ENCODE measurements around the gene UGT1A8. TPM values are rescaled to one million over a fixed set of nuclear protein-coding genes. Genes with fewer than 3 reads are reported as not detected.
"Not testable (repeated sequence)": the region's sequence is repeated elsewhere in the genome, so short reads cannot be mapped to it uniquely, and the experiment has no call there.

The UGT1A8 gene
- total RNA-seq, 1 experiment from 2014 or later = 0.17 TPM

GRCh38 chr2:233714121-233714520 lies 96.7 kb downstream of the UGT1A8 start:
- H3K4me1 ChIP-seq (replicated peaks; ENCODE audit: insufficient read depth) = peaks cover 29% of the 10 kb centered on the region
- ChIA-PET POLR2A (ENCODE audit: unreplicated experiment) (no interaction called here), CTCF (no interaction called here)
- H3K4me2 ChIP-seq = no peak overlapping the region
- no peaks in the 10 kb centered on the region for H3K9me3 ChIP-seq (ENCODE audit: insufficient read depth, low read depth)
- peaks cover 97% of the 10 kb centered on the region for H3K36me3 ChIP-seq (ENCODE audit: low read depth)
- no peaks in the 10 kb centered on the region for H3K27me3 ChIP-seq (ENCODE audit: insufficient read depth, low read depth)
- peaks cover 8% of the 10 kb centered on the region; the same call in 1 of the 2 replicates for H4K20me1 ChIP-seq (ENCODE audit: insufficient read depth)
- no peak overlapping the region for H2AFZ ChIP-seq
- H3F3A ChIP-seq (ENCODE audit: insufficient read depth, low read depth) = peaks cover 79% of the 10 kb centered on the region; the same call in 1 of the 2 replicates
- intact Hi-C loops (cut with micrococcal nuclease; ENCODE audit: unreplicated experiment) = no loop called here
- DNase-seq = no peak
- no TSS peak for BruUV-seq (replicated peaks)
- H3K27ac ChIP-seq = peak overlapping the region; percentile 13
- TF ChIP-seq CTCF (conservative IDR thresholded peaks at IDR 0.05) = no peak
- TF ChIP-seq EZH2 (IDR thresholded peaks at IDR 0.05; ENCODE audit: low read depth) = no peak
- H3K9me2 ChIP-seq (ENCODE audit: insufficient read depth) = no peaks in the 10 kb centered on the region
- no peak overlapping the region for H3K4me3 ChIP-seq
- H3K79me2 ChIP-seq (ENCODE audit: low read depth) = peaks cover 100% of the 10 kb centered on the region

- H3K79me2 ChIP-seq (ENCODE audit: low read depth) = peaks cover 93% of the 10 kb centered on the region
- peaks cover 87% of the 10 kb centered on the region for H3K36me3 ChIP-seq (ENCODE audit: low read depth)
- peaks cover 12% of the 10 kb centered on the region; the same call in 1 of the 2 replicates for H3K4me1 ChIP-seq (replicated peaks; ENCODE audit: insufficient read depth)
- ChIA-PET POLR2A (ENCODE audit: unreplicated experiment) (interaction anchor here (0.5 kb wide), 1 partner anchor 305 kb away, joined by 3 read pairs; no protein-coding TSS in a partner anchor), CTCF (no interaction called here)
- no peak within 1 kb of the TSS for H3K27ac ChIP-seq
- no peaks in the 10 kb centered on the region for H3K9me3 ChIP-seq (ENCODE audit: insufficient read depth, low read depth)
- intact Hi-C loops (cut with micrococcal nuclease; ENCODE audit: unreplicated experiment) = no loop called here
- H3K27me3 ChIP-seq (ENCODE audit: insufficient read depth, low read depth) = no peaks in the 10 kb centered on the region
- H3K4me2 ChIP-seq = no peak within 1 kb of the TSS
- BruUV-seq (replicated peaks) = no TSS peak
- H3K9me2 ChIP-seq (ENCODE audit: insufficient read depth) = no peaks in the 10 kb centered on the region
- no peak for DNase-seq
- peaks cover 88% of the 10 kb centered on the region for H3F3A ChIP-seq (ENCODE audit: insufficient read depth, low read depth)
- TF ChIP-seq EZH2 (IDR thresholded peaks at IDR 0.05; ENCODE audit: low read depth) (no peak), CTCF (conservative IDR thresholded peaks at IDR 0.05) (no peak)
- peaks cover 29% of the 10 kb centered on the region for H4K20me1 ChIP-seq (ENCODE audit: insufficient read depth)
- H3K4me3 ChIP-seq = no peak within 1 kb of the TSS
- no peak within 1 kb of the TSS for H2AFZ ChIP-seq
Observed at GRCh38 chr2:233718552-233718951, 101.1 kb downstream of the UGT1A8 start, which contains the start of gene UGT1A4. Gene UGT1A4 (plus strand): TSS chr2:233718736. CDS start chr2:233718821, 85 bp downstream.

GRCh38 chr2:233728723-233729301 lies 111.4 kb downstream of the UGT1A8 start, which contains the start of gene UGT1A3:
Gene UGT1A3 (plus strand): TSS chr2:233729042. CDS start chr2:233729127, 85 bp downstream.
- H3F3A ChIP-seq (ENCODE audit: insufficient read depth, low read depth) = peaks cover 29% of the 10 kb centered on the region
- H3K4me2 ChIP-seq = no peak within 1 kb of the TSS
- H3K4me3 ChIP-seq = no peak within 1 kb of the TSS
- BruUV-seq (replicated peaks) = no TSS peak
- no peaks in the 10 kb centered on the region for H3K9me2 ChIP-seq (ENCODE audit: insufficient read depth)
- H3K4me1 ChIP-seq (replicated peaks; ENCODE audit: insufficient read depth) = no peaks in the 10 kb centered on the region
- intact Hi-C loops (cut with micrococcal nuclease; ENCODE audit: unreplicated experiment) = no loop called here
- H3K27me3 ChIP-seq (ENCODE audit: insufficient read depth, low read depth) = no peaks in the 10 kb centered on the region
- no peaks in the 10 kb centered on the region for H3K9me3 ChIP-seq (ENCODE audit: insufficient read depth, low read depth)
- no peak within 1 kb of the TSS for H3K27ac ChIP-seq
- no peak within 1 kb of the TSS for H2AFZ ChIP-seq
- ChIA-PET CTCF (no interaction called here), POLR2A (ENCODE audit: unreplicated experiment) (interaction anchor here (1.2 kb wide), 1 partner anchor 11 kb away, joined by 7 read pairs; no protein-coding TSS in a partner anchor)
- H3K36me3 ChIP-seq (ENCODE audit: low read depth) = peaks cover 72% of the 10 kb centered on the region
- DNase-seq = peak in 1 of 2 experiments; percentile 22
- TF ChIP-seq EZH2 (IDR thresholded peaks at IDR 0.05; ENCODE audit: low read depth) = no peak
- TF ChIP-seq CTCF (conservative IDR thresholded peaks at IDR 0.05) = no peak
- peaks cover 50% of the 10 kb centered on the region for H4K20me1 ChIP-seq (ENCODE audit: insufficient read depth)
- H3K79me2 ChIP-seq (ENCODE audit: low read depth) = peaks cover 87% of the 10 kb centered on the region

- H3K27me3 ChIP-seq (ENCODE audit: insufficient read depth, low read depth); intact Hi-C loops (cut with micrococcal nuclease; ENCODE audit: unreplicated experiment); CTCF ChIA-PET; H3K4me3 ChIP-seq; BruUV-seq (replicated peaks); H3K9me3 ChIP-seq (ENCODE audit: insufficient read depth, low read depth); H2AFZ ChIP-seq; H3K27ac ChIP-seq; POLR2A ChIA-PET (ENCODE audit: unreplicated experiment); H3K4me2 ChIP-seq; H3K4me1 ChIP-seq (replicated peaks; ENCODE audit: insufficient read depth); H3K9me2 ChIP-seq (ENCODE audit: insufficient read depth): not testable (repeated sequence)
- DNase-seq = peak in 1 of 2 experiments; percentile 12
- Histone ChIP-seq H3K36me3 (ENCODE audit: low read depth) (peaks cover 72% of the 10 kb centered on the region), H4K20me1 (ENCODE audit: insufficient read depth) (peaks cover 81% of the 10 kb centered on the region), H3K79me2 (ENCODE audit: low read depth) (peaks cover 98% of the 10 kb centered on the region), H3F3A (ENCODE audit: insufficient read depth, low read depth) (peaks cover 19% of the 10 kb centered on the region)
Observed at GRCh38 chr2:233736868-233737653, 119.6 kb downstream of the UGT1A8 start.
